ENCODE data around the gene MAGI1.

The MAGI1 gene

DNA sequence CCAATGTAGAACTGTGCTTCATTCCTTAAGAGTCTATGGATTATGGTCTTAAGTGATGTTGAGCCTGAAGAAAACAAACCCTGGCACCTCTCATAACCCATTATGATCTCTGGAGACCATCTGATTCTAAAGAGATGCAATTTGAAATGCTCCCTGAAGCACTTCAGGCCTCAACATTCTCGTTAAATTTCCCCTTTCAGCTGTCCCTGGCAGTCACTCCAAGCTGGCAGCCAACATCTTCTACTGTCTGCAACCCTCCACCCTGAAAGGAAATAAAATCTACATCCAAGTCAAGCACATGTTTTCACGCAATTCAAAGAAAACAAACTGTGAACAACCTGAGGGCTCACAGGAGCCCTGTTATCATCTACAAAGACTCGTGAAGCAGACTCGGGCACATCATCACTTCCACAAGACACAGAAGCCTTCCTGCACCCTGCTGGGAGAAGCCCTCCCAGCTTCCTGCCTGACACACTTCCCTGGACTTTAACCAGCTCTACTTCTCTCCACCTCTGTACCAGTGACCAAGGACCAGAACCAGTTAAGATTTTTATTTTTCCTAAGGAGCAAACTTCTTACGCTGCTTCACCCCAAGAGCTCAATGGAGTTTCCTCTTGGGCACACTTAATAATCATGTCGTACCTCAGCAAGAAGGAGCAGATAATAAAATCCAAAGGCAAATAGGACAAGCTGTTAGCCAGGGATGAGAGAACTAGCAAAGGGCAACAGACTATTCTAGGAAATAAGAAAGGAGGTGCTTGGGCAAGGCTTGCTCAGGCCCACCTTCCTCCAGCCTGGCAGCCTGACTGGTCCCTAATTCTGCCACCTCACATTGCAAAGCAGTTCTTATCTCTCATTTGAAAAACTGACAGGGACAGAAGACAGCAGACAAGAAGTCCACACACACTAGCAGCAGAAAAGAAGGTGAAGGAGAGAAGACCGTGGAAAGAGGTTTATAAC lies 67.1 kb downstream of the MAGI1 start:
- DNase-seq, result peak; percentile 39

DNA sequence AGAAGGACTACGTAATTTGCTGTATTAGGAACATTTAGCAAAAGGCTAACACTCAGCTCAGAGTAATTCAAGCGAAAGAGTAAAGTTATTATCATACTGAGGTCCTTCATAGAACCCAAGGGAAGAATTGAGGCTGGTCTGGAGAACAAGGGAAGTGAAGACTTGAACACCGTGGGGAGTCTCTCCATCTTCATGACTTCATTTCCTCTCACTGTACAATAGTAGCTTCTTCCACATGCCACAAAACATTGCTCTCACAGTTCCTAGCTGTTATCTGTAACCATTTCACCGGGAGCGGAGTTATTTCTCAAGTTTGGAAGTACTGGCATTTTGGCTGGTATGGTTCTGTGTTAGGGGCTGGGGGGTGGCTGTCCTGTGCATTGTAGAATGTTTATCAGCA lies 69.7 kb downstream of the MAGI1 start:
- no peak for DNase-seq

DNA sequence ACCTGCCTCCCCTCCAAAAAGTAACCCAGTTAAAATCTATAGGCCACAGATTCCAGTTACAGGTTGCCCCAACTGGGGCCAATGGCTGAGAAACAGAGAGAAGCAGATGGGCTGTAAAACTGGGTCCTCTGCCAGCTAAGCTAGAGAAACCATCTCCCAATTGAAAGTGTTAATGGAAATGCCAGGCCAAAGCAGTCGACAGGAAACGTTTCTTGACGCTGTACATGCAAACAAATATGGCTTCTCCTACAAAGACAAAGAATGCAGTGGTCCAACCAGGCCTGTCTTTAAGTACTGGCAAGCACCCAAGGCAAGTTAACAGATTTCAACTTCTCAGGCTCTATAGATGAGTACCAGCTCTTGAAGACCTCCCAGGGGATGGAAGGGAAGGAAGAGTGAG lies 71.3 kb downstream of the MAGI1 start:
- no peak for DNase-seq

DNA sequence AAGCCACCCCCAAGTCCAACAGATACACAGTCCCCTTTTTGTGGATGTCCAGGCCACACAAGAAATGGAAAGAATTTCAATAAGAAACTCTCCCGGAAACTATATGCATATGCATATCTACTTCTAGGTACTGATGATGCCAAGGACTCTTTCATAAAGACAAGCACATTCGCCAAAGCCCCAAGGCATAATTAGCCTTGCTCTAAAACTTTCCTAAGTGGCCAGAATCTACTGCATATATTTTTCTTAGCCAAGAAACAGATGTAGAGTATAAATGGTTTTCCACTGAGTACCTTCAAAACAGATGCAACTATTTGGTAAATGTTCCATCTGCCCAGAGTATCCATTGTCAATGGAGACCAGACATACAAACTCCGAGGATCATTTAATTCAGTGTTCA lies 73.9 kb downstream of the MAGI1 start:
- DNase-seq, result no peak

DNA sequence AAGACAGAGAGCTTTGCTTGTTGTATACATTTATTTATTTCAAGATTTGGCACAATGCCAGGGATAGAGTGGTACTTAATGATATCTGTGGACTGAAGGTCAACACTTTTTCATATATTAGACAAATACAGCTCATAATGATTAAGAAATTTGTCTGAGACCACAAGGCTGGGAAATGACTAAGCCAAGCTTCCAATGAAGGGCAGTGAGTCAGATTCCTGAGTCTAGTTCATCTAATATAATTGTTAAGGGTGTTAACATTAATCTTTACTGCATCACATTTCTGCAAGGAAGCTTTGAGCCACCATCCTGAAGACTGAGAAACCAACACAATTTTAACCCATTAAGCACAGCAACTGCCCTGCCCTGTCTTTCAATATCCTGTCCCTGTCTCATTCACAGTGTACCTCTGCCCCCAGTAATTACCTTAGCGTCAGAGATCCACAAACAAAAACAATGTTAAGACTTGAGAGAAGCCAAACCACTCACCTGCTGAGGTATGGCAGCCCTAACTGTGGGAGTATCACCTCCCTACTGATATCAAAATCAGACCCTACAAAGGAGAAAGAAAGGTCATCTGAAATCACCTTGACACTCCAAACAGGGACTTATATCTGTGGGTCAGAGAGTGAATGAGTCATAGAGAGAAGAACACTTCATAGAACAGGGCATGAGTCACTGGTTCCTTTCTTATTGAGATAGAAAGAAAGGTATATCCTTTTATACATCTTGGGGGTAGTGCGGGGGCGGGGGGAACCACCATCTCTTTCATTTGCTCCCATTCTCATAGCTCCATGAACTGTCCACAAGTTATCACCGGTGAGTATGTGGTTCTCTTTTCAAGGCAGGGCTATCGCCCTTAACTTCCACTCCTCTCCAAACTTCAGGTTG lies 74.7 kb downstream of the MAGI1 start:
- peak; percentile 95 for DNase-seq

GRCh38 chr3:65961733-65962132 lies 77.0 kb downstream of the MAGI1 start:
- no peak for DNase-seq

GRCh38 chr3:65961128-65961527 lies 77.6 kb downstream of the MAGI1 start:
- no peak for DNase-seq

GRCh38 chr3:65960087-65960486 lies 78.6 kb downstream of the MAGI1 start:
- peak; percentile 62 for DNase-seq

GRCh38 chr3:65958216-65958615 lies 80.5 kb downstream of the MAGI1 start:
- no peak for DNase-seq

DNA sequence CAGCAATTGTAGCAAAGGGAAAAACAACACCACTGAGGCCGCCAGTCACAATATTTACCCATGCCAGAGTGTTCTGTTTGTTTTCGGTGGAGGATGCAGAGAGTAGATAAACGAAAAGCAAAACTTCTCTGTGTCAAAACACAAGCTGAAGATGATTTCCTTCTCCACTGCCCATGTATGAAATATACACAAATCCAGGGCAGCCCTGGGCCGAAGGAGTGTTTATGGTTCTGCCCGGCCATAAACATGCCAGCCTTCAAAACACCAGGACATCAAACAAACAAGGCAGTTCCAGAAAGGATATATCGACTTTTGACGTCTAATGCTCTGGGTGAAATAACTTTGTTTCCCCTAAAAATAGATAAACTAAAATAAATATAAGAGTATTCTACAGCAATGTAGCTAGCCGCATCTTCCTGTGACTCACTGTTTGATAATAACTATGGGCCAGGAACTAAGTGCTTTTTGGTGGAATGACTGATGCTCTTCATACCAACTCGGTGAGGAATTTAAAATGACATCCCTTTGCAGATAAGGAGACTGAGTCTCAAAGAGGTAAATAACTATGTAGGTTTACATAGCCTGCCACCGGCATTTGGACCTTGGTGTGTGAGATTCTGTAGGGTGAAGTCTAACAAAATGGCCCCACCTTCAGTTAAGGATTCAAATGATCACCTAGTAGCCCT lies 82.8 kb downstream of the MAGI1 start:
- DNase-seq, result peak; percentile 91

DNA sequence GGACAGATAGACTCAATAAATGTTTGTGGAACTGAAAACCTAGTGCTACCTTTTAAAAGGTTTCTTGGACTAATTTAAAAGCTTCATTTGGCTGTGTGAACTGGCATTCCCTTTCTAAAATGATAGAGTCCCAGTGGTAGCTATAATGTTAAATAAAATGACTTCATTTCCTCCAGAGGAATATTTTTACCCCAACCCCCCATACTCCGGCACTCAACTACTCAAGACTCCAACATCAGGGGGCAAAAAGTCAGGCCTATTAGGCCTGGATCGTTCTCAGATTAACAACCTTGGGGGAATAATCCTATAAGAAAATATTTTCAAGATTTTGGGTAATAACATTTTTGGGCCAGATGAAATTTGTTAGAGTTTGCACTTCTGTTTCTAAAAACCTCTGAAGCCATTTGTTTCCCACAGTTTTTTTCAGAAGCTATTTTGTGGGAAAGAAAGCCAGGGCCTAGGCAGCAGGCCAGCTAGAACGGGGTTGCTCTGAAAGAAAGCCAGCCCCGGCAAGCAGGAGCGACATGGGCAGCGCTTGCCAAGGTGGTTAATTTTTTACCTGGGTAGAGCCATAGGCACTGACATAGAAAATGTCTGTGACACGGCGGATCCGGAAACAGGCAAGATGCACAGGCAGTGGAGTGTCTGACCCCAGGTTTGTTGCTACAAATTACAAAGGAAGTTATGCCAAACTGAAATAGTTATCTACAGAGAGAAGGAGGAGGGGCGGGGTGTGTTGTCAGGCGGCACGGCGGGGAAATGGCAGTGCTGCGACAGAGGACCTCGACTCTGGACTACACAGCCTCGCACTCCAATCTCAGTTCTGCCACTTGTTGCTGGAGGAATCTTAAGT lies 84.6 kb downstream of the MAGI1 start:
- DNase-seq, result peak; percentile 56

GRCh38 chr3:65953301-65953812 lies 85.4 kb downstream of the MAGI1 start:
- no peak for DNase-seq

DNA sequence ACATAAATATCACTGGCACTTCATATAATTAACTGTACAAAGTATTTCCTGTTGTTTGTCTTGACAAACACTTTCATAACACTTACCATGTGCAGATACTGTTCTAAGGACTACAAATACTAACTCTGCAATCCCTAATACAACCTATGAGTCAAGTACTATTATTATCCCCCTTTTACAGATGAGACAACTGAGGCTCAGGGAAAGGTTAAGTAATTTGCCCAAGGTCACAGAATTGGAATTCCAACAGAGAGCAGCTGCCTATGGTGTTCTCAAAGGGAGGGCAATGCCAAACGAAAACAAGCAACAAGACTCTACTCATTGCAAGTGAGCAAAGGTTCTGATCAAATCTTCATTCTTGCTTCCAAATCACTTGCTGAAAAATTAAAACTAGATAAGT lies 85.9 kb downstream of the MAGI1 start:
- no peak for DNase-seq

DNA sequence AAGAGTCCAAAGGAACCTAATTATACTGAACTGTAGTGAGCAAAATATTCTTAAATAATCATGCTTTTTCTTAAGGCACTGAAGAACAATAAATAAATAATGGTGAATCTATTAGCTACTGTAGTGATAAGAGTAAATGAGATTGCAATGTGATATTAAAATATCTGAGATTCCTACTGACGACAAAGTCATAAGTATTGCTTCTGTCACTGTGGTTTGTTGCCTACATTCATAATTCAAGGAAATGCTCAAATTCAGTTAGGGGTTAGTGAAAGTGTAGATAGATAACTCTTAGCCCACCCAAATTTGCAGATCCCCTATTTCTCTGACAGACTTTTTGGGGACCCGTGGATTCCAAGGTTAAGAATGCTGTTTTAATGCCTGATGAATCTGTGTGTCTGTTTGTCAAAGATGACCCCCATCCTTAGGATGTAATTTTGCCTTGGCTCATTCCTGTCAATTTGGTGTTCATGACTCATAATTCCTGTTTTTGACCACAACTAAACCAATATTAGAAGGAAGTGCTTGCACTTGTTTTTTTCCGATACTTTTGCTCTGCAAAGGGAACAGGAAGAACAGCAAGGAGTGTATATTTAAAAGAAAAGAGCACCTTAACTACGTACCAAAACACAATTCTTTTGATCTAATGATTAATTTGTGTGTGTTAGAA lies 86.7 kb downstream of the MAGI1 start:
- DNase-seq, result peak; percentile 72

GRCh38 chr3:65950340-65951326 lies 88.1 kb downstream of the MAGI1 start:
- peak; percentile 38 for DNase-seq

GRCh38 chr3:65948841-65949573 lies 89.7 kb downstream of the MAGI1 start:
- no peak for DNase-seq

DNA sequence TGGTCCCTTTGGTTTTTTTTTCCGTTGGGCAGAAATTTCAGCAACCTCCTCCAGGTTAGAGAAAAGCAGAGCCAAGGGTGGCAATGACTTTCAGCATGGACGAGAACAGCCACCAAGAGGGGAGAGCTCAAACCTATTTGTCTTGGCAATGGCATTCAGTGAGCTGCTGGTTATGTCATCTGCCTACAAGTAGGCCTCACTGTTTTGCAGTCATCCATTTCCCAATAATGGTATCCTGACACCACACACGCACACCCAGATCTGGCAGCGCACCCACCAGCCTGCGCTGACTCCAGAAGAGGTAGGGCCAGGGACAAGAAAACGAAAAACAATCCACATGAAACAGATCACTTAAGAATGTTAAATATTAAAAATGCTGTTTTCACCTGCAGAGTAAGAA lies 92.3 kb downstream of the MAGI1 start:
- peak; percentile 26 for DNase-seq

DNA sequence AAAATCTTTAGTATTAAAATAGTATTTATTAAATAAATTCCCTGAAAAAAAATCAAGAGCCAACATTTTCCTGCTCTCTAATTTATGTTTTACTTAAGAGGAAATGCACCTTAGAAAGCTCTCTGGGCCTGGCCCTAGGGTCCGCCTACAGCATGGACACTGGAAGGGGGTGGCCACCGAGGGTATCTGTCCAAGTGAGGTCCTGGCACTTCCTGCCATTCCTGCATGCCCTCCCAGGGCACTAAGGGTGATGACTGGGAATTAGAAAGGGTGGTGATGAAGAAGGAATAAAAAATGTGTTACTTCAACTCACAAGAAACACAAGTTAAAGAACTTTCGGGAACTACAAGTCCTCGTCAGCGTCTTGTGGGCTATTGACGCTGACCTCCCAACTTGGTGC lies 92.8 kb downstream of the MAGI1 start:
- DNase-seq, result no peak

- DNase-seq, result peak; percentile 56
Measured at GRCh38 chr3:65945480-65945879, 93.2 kb downstream of the MAGI1 start.

All from fibroblast of skin of back (primary cell).